Kidney (tissue), 14 donors: ENCODE data around the gene CDC5L. TPM values are rescaled to one million over a fixed set of nuclear protein-coding genes. Genes with fewer than 3 reads are reported as not detected.
A peak's percentile ranks its signal among the peaks of the same experiment; 100 is the strongest.

Experiments used
- DNase-seq, 5 donors: peaks; one replicate each; pipeline ENCODE4 v3.0.0-alpha.2; 2013 to 2020
- FAIRE-seq: peaks from 2 replicates; lab custom pipeline; 2012; peaks lifted over from hg19 to GRCh38; lab: Jason Lieb, UNC
- H3K27ac ChIP-seq, 2 donors: one replicate each; pipeline ENCODE4 v1.7.0; 2013; ENCODE audit warnings: low read depth in 2 of 2, low read length in 2 of 2, inconsistent platforms in 1 of 2
- H3K27me3 ChIP-seq: one replicate; pipeline ENCODE4 v1.7.1; 2013; ENCODE audit warnings: low read length, inconsistent platforms; ENCODE audit not compliant: control insufficient read depth, insufficient read depth
- H3K36me3 ChIP-seq, 3 donors: one replicate each; pipeline versions ENCODE4 v1.7.0 to v1.7.1; 2013; ENCODE audit warnings: low read length in 3 of 3, control low read depth in 1 of 3, inconsistent platforms in 1 of 3; ENCODE audit not compliant: insufficient read depth in 3 of 3, control insufficient read depth in 2 of 3
- H3K4me1 ChIP-seq, 3 donors: one replicate each; pipeline versions ENCODE4 v1.7.0 to v1.7.1; 2013; ENCODE audit warnings: low read length in 3 of 3, inconsistent platforms in 1 of 3, low read depth in 1 of 3; ENCODE audit not compliant: control insufficient read depth in 2 of 3, insufficient read depth in 2 of 3
- H3K4me3 ChIP-seq, 3 donors: one replicate each; pipeline versions ENCODE4 v1.7.0 to v1.8.1; 2013; ENCODE audit warnings: low read length in 3 of 3, control low read depth in 1 of 3, inconsistent platforms in 1 of 3
- H3K9ac ChIP-seq, 3 donors: one replicate each; pipeline versions ENCODE4 v1.7.0 to v1.7.1; 2013; ENCODE audit warnings: low read length in 3 of 3, control low read depth in 1 of 3, inconsistent platforms in 1 of 3
- H3K9me3 ChIP-seq, 3 donors: one replicate each; pipeline versions ENCODE4 v1.7.0 to v1.7.1; 2013; ENCODE audit warnings: low read length in 3 of 3, control low read depth in 1 of 3, inconsistent platforms in 1 of 3; ENCODE audit not compliant: control insufficient read depth in 2 of 3, insufficient read depth in 1 of 3
- intact Hi-C: fragments of 100-400 bp; cut with DNase I; formaldehyde crosslinking; loops from one replicate; pipeline ENCODE4 v1.11.1; 2022
- polyA plus RNA-seq: library from polyadenylated mRNA; stranded (reverse); fragments of 350-450 nt; fragmentation: Illumina TruSeq; extraction: RNeasy Lipid Tissue Mini Kit (QIAGEN cat#74804); gene quantifications from one replicate; pipeline ENCODE4 v1.2.3, GENCODE V29; 2014; ENCODE audit warnings: low read depth, low replicate concordance; ENCODE audit not compliant: insufficient read depth
- total RNA-seq: library from RNA; stranded (reverse); fragmentation: NEBNext Ultra II Directional; extraction: Animal tissue kit (Norgen Biotek cat#: 25700); gene quantifications from one replicate; pipeline ENCODE4 v1.2.1, GENCODE V29; 2021
- TF ChIP-seq, protein P1 (sequence below): IDR thresholded peaks from 3 replicates; pipeline ENCODE4 v1.5.1; 2012; ENCODE audit warnings: mild to moderate bottlenecking, moderate library complexity, borderline replicate concordance; ENCODE audit not compliant: insufficient read depth; ENCODE audit errors: extremely low read depth
- donor health status: control.
- donor health status: control.
- donor health status: control.
- donor health status: control.
- donor health status: control.
- donor health status: DM: yes; HTN: yes; CAD: no.
- donor health status: Normal renal cell carcinoma (clear cell type).

Gene CDC5L
- total and polyA plus RNA-seq, 2 donors from 2014 or later = 7.6 to 17.6 TPM

DNA sequence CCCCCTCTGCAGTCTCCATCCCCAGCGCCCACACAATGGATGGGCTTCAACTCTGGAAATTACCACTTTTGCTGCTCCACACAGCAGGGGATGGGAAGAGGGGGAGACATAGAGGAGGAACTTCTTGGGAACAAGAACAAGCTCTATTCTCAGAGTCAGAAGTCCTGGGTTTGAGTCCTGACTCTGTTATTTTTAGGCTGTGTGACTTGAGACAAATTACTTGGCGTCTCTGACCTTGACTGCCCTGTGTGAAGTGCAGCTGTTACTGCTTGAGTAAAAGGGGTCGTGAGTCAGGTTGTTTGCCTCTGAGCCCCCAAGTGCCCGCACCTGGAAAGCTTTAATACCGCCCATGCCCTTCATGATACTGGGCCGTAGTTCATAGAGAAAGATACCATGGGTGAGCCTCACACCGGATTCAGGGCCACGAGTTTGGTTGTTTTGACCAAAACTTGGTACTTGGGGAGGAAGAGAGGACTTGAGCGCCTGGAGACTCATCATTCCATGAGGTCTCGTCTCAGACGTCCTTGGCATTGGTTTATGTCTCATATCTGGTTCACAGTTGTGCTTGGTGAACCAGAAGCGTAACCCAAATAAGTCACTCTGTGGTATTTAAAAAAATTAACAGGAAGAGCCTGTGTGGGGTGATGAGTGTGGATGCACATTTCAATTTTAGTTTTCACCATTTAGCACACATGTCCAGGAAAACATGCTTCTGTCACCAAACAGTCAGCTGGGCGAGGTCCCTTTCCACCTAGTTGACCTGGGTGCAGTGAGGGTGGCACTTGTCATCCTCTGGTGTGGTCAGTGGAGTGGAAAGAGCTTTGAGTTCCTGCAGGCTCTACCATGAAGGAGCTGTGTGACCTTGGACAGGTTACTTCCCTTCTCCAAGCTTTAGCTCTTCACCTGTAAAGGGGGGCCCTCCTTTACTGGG lies 75.6 kb downstream of the CDC5L start:
- Histone ChIP-seq H3K27ac (no peak overlapping the region), H3K27me3 (no peaks in the 10 kb centered on the region), H3K4me1 (peaks cover 0 to 20% (median 9%) of the 10 kb centered on the region in 3 donors), H3K36me3 (no peaks in the 10 kb centered on the region), H3K9ac (no peak overlapping the region), H3K9me3 (no peaks in the 10 kb centered on the region), H3K4me3 (no peak overlapping the region)
- DNase-seq = no peak
- TF ChIP-seq, protein P1, sequence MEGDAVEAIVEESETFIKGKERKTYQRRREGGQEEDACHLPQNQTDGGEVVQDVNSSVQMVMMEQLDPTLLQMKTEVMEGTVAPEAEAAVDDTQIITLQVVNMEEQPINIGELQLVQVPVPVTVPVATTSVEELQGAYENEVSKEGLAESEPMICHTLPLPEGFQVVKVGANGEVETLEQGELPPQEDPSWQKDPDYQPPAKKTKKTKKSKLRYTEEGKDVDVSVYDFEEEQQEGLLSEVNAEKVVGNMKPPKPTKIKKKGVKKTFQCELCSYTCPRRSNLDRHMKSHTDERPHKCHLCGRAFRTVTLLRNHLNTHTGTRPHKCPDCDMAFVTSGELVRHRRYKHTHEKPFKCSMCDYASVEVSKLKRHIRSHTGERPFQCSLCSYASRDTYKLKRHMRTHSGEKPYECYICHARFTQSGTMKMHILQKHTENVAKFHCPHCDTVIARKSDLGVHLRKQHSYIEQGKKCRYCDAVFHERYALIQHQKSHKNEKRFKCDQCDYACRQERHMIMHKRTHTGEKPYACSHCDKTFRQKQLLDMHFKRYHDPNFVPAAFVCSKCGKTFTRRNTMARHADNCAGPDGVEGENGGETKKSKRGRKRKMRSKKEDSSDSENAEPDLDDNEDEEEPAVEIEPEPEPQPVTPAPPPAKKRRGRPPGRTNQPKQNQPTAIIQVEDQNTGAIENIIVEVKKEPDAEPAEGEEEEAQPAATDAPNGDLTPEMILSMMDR = no peak
- intact Hi-C loops = no loop called here
- FAIRE-seq = no peak

DNA sequence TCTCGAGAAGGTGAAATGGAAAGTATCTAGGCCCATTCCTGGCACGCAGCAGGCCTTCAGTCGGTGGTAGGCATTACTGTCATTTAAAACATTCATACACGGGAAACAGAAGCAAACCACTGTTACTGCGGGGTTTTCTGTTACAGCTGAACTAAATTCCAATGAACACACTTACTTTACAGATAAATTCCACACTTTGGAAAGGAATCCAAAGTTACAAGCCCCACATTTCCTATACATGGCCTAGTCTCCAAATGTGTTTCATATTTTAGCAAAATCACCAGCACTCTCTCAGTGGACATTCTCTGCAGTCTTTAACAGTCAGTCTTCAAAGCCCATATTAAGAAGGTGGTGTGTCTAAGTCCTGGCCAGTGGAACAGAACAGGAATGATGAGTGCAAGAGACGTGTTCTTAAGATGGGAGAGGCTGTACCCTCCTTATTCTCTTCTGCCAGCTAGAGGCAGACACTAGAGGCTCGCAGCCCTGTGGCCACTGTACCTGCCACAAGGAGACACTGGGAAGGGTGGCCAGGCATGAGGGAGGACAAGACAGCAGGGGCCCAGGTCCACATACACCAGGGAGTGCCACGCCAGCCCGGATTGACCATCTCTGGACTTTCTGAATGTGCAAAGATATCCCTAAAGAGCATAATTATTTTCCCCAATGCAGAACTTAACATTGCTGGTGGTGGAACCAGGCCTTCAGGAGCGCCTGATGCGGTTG lies 76.4 kb downstream of the CDC5L start:
- no peak overlapping the region for H3K9ac ChIP-seq
- H3K9me3 ChIP-seq = no peaks in the 10 kb centered on the region
- no peak overlapping the region for H3K4me3 ChIP-seq
- H3K4me1 ChIP-seq = peaks cover 0 to 20% (median 9%) of the 10 kb centered on the region in 3 donors
- intact Hi-C loops = no loop called here
- H3K36me3 ChIP-seq = no peaks in the 10 kb centered on the region
- no peak overlapping the region for H3K27ac ChIP-seq
- FAIRE-seq (no peak), DNase-seq (no peak)
- TF ChIP-seq, protein P1 = no peak
- no peaks in the 10 kb centered on the region for H3K27me3 ChIP-seq

DNA sequence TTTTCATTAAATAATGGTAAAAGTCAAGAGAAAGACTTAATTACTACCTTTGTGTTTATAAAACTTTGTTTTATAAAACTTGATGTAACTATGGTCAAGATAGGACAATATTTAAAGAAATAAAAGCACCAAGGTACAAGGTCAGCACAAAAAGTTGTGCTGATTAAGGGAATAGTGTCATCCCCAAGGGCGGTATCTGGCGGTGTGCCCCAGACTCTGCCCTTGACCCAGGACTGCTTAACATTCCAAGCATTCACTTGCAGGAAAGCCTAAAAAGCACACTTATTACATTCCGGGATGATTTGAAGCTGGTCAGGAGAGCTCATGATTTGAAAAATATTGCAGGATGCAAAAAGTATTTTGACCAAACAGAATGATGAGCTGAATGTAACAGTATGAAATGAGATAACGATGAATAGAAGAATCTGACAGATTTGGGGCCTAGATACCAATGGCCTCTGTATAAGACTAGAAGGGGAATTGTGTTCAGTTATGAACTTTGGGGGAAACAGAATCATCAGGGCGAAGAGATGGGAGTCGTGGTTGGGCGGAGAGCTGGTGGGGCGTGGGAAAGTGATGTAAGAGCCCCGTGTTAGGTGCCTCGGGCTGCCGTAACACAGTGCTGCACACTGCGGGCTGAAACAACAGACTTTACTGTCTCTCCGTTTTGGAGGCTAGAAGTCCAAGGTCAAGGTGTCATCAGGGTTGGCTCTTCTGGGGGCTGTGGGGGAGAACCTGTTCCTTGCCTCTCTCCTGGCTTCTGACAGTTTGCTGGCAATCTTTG lies 77.2 kb downstream of the CDC5L start:
- FAIRE-seq (no peak), DNase-seq (peak in 1 of 5 donors; percentile 59)
- Histone ChIP-seq H3K9me3 (no peaks in the 10 kb centered on the region), H3K36me3 (no peaks in the 10 kb centered on the region), H3K4me1 (peaks cover 0 to 20% (median 9%) of the 10 kb centered on the region in 3 donors), H3K4me3 (no peak overlapping the region), H3K27ac (no peak overlapping the region), H3K9ac (no peak overlapping the region), H3K27me3 (no peaks in the 10 kb centered on the region)
- intact Hi-C loops = no loop called here
- TF ChIP-seq, protein P1 = no peak
